Mesothelial cell of epicardium (in vitro differentiated cells): ENCODE data around the gene ITIH6. TPM values are rescaled to one million over a fixed set of nuclear protein-coding genes. Genes with fewer than 3 reads are reported as not detected.
"Not testable (repeated sequence)": the region's sequence is repeated elsewhere in the genome, so short reads cannot be mapped to it uniquely, and the experiment has no call there.

ENCODE experiments used
- DNase-seq, 2 experiments: peaks; one replicate each; pipeline ENCODE4 v3.0.0; 2021; ENCODE audit warnings: low spot score in 2 of 2; ENCODE audit not compliant: unreplicated experiment in 2 of 2
- H3K27ac Mint-ChIP-seq: 2 replicates; pipeline ENCODE4 v1.8.0; 2021; ENCODE audit warnings: mixed read lengths
- H3K27me3 Mint-ChIP-seq: 2 replicates; pipeline ENCODE4 v1.8.0; 2021; ENCODE audit warnings: low read depth, mixed read lengths
- H3K36me3 Mint-ChIP-seq: 2 replicates; pipeline ENCODE4 v1.8.0; 2021; ENCODE audit warnings: mixed read lengths
- H3K4me1 Mint-ChIP-seq: 2 replicates; pipeline ENCODE4 v1.8.0; 2021; ENCODE audit warnings: mixed read lengths
- H3K4me3 Mint-ChIP-seq: 2 replicates; pipeline ENCODE4 v1.8.0; 2021; ENCODE audit warnings: mild to moderate bottlenecking, moderate library complexity, mixed read lengths
- H3K9me3 Mint-ChIP-seq: 2 replicates; pipeline ENCODE4 v1.8.0; 2021; ENCODE audit warnings: mixed read lengths
- CTCF ChIP-seq: fragments of 200-600 bp; sonication (generic); IDR thresholded peaks from one replicate; pipeline ENCODE4 v1.5.0; 2021; ENCODE audit warnings: antibody characterized with exemption; ENCODE audit not compliant: unreplicated experiment
- total RNA-seq: library from RNA; stranded (reverse); gene quantifications from 3 replicates; pipeline ENCODE4 v1.2.1, GENCODE V29; 2021

Gene ITIH6
- total RNA-seq, 1 donor from 2014 or later = 0.25 TPM

DNA sequence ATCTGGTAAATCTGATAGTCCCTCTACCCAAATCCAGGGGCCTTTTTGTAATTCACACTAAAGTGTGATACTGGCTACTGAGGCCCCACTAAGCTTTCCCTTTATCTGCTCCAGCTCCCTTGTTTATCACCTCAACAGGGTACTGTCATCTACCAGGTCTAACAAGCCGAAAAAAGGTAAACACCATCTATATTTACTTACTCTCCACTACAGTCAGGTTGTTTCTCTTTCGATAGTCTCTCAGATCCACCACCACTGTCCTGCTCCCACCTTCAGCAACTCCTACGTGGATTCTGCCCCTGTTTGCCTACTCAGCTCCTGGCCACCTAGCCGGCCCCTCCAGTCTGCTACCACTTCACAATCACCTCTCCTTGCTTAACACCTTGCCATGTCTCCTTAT, 3.3 kb downstream of the ITIH6 start:
- Mint-ChIP-seq H3K36me3 (no peaks in the 10 kb centered on the region), H3K27ac (no peak overlapping the region), H3K4me3 (no peak overlapping the region), H3K9me3 (peaks cover 25% of the 10 kb centered on the region), H3K27me3 (no peaks in the 10 kb centered on the region), H3K4me1 (peaks cover 5% of the 10 kb centered on the region)
- no peak for TF ChIP-seq CTCF
- DNase-seq = no peak

- H3K4me3 Mint-ChIP-seq = no peak overlapping the region
- H3K4me1 Mint-ChIP-seq = peaks cover 5% of the 10 kb centered on the region
- TF ChIP-seq CTCF = no peak
- no peaks in the 10 kb centered on the region for H3K36me3 Mint-ChIP-seq
- no peaks in the 10 kb centered on the region for H3K27me3 Mint-ChIP-seq
- peaks cover 20% of the 10 kb centered on the region for H3K9me3 Mint-ChIP-seq
- no peak for DNase-seq
- H3K27ac Mint-ChIP-seq = no peak overlapping the region
These were observed 4.0 kb downstream of the ITIH6 start for GRCh38 chrX:54794028-54794427.

GRCh38 chrX:54789405-54789804, 8.7 kb downstream of the ITIH6 start:
- H3K36me3 Mint-ChIP-seq, DNase-seq, H3K27me3 Mint-ChIP-seq, H3K4me3 Mint-ChIP-seq, H3K4me1 Mint-ChIP-seq: not testable (repeated sequence)
- H3K9me3 Mint-ChIP-seq = peaks cover 33% of the 10 kb centered on the region
- peak overlapping the region; percentile 75 for H3K27ac Mint-ChIP-seq

DNA sequence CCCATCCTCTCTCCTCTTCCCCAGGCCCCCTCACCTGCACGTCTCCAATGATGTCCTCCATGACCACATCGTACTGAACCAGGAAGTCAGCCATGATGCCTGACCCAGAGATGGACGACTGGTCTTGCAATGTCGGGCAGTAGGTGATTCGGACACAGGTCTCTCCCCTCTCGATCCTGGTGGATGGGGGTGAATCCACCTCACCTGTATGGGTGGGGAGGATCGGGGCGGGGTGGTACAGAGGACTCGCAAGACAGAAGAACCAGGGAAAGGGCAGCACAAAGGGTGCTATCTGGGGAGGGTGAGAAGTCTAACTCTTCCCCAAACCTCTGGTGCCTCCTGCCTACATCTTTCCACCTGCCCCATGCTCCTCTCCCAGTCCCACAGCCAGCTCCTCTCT, 9.6 kb downstream of the ITIH6 start:
- H3K27me3 Mint-ChIP-seq = no peaks in the 10 kb centered on the region
- no peak for TF ChIP-seq CTCF
- no peak overlapping the region for H3K4me3 Mint-ChIP-seq
- H3K36me3 Mint-ChIP-seq = no peaks in the 10 kb centered on the region
- H3K27ac Mint-ChIP-seq = no peak overlapping the region
- DNase-seq = no peak
- peaks cover 37% of the 10 kb centered on the region for H3K9me3 Mint-ChIP-seq
- H3K4me1 Mint-ChIP-seq = no peaks in the 10 kb centered on the region

DNA sequence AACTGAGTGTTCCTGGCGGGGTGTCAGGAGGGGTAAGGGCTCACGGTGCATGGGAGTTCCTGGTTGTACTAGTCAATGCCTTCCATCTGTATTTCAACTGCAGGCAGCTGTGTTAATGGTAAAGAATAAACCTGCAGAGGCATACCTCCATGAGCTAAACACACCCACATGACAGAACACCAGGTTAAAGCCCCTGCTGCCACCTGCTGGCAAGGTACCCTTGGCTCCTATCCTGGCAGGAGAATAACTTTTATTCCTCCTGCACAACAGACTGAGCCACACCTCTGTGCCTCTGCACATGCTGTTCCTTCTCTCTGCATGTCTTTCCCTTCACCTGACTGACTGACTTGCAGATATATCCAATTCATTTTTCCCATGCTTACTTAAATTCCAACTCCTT, 11.1 kb downstream of the ITIH6 start:
- H3K27me3 Mint-ChIP-seq = no peaks in the 10 kb centered on the region
- TF ChIP-seq CTCF = no peak
- no peaks in the 10 kb centered on the region for H3K36me3 Mint-ChIP-seq
- no peaks in the 10 kb centered on the region for H3K4me1 Mint-ChIP-seq
- no peak overlapping the region for H3K27ac Mint-ChIP-seq
- H3K9me3 Mint-ChIP-seq = peaks cover 43% of the 10 kb centered on the region
- H3K4me3 Mint-ChIP-seq = no peak overlapping the region
- no peak for DNase-seq

DNA sequence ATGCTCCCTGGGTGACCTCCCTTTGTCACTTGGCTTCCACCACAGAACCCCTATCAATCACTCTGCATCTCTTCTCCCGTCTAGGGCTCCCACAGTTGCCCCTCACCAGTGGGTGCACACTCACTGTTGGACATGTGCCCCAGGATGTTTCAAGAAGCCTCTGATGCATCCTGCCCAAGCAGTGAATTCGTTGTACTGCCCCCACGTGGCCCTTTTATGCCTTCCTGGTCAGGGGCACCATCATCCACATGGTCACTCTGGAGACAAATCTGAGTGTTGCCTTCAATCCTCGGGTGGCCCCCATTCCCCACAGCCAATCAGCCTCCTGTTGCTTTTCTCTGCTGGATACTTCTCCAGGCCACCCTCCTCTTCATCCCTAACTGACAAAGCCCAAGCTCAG, 12.2 kb downstream of the ITIH6 start:
- Mint-ChIP-seq H3K36me3 (no peaks in the 10 kb centered on the region), H3K27me3 (no peaks in the 10 kb centered on the region), H3K9me3 (peaks cover 50% of the 10 kb centered on the region), H3K4me3 (no peak overlapping the region), H3K27ac (no peak overlapping the region), H3K4me1 (no peaks in the 10 kb centered on the region)
- TF ChIP-seq CTCF = no peak
- no peak for DNase-seq
